ENCODE measurements around the gene HIGD2A. TPM values are rescaled to one million over a fixed set of nuclear protein-coding genes. Genes with fewer than 3 reads are reported as not detected.
A peak's percentile ranks its signal among the peaks of the same experiment; 100 is the strongest.

HIGD2A gene
- total RNA-seq, 1 donor from 2014 or later: 102 TPM

GRCh38 chr5:176371621-176372539 is 16.7 kb upstream of the HIGD2A start:
- H3K4me1 ChIP-seq: no peaks in the 10 kb centered on the region
- H3K27me3 ChIP-seq (ENCODE audit: low read depth): no peaks in the 10 kb centered on the region
- no peak overlapping the region for H3K4me3 ChIP-seq
- peaks cover 15% of the 10 kb centered on the region for H3K36me3 ChIP-seq
- ATAC-seq: no peak
- H3K27ac ChIP-seq: no peak overlapping the region
- intact Hi-C loops (cut with DNase I): no loop called here
- no peak for DNase-seq
- TF ChIP-seq CTCF (IDR thresholded peaks at IDR 0.05): no peak
- H3K9me3 ChIP-seq: no peaks in the 10 kb centered on the region

GRCh38 chr5:176373100-176373818 is 15.3 kb upstream of the HIGD2A start:
- Histone ChIP-seq H3K27me3 (ENCODE audit: low read depth) (no peaks in the 10 kb centered on the region), H3K27ac (no peak overlapping the region), H3K9me3 (no peaks in the 10 kb centered on the region), H3K36me3 (peaks cover 15% of the 10 kb centered on the region), H3K4me3 (no peak overlapping the region), H3K4me1 (no peaks in the 10 kb centered on the region)
- intact Hi-C loops (cut with DNase I): no loop called here
- DNase-seq: no peak
- no peak for TF ChIP-seq CTCF (IDR thresholded peaks at IDR 0.05)
- peak; percentile 19 to 41 for ATAC-seq

GRCh38 chr5:176379881-176380280 is 8.7 kb upstream of the HIGD2A start:
- H3K4me1 ChIP-seq: no peaks in the 10 kb centered on the region
- no peak for TF ChIP-seq CTCF (IDR thresholded peaks at IDR 0.05)
- H3K36me3 ChIP-seq: peaks cover 34% of the 10 kb centered on the region
- DNase-seq: no peak
- H3K4me3 ChIP-seq: no peak overlapping the region
- intact Hi-C loops (cut with DNase I): no loop called here
- no peak overlapping the region for H3K27ac ChIP-seq
- no peaks in the 10 kb centered on the region for H3K27me3 ChIP-seq (ENCODE audit: low read depth)
- H3K9me3 ChIP-seq: no peaks in the 10 kb centered on the region
- ATAC-seq: no peak

- Histone ChIP-seq H3K4me3 (no peak overlapping the region), H3K9me3 (no peaks in the 10 kb centered on the region), H3K36me3 (peaks cover 44% of the 10 kb centered on the region), H3K27me3 (ENCODE audit: low read depth) (no peaks in the 10 kb centered on the region), H3K4me1 (no peaks in the 10 kb centered on the region), H3K27ac (no peak overlapping the region)
- TF ChIP-seq CTCF (IDR thresholded peaks at IDR 0.05): no peak
- intact Hi-C loops (cut with DNase I): no loop called here
- DNase-seq: no peak
- no peak for ATAC-seq
These were observed 7.1 kb upstream of the HIGD2A start for GRCh38 chr5:176381423-176381822.

- Histone ChIP-seq H3K27me3 (ENCODE audit: low read depth) (no peaks in the 10 kb centered on the region), H3K4me3 (no peak overlapping the region), H3K9me3 (no peaks in the 10 kb centered on the region), H3K4me1 (peaks cover under 1% of the 10 kb centered on the region), H3K27ac (no peak overlapping the region), H3K36me3 (peaks cover 44% of the 10 kb centered on the region)
- intact Hi-C loops (cut with DNase I): no loop called here
- ATAC-seq (no peak), DNase-seq (no peak)
- TF ChIP-seq CTCF (IDR thresholded peaks at IDR 0.05): no peak
These were observed 6.6 kb upstream of the HIGD2A start for GRCh38 chr5:176381979-176382378.
